Glutamatergic neuron (in vitro differentiated cells): ENCODE data around the gene QKI. TPM values are rescaled to one million over a fixed set of nuclear protein-coding genes. Genes with fewer than 3 reads are reported as not detected.
A peak's percentile ranks its signal among the peaks of the same experiment; 100 is the strongest.
"Not testable (repeated sequence)": the region's sequence is repeated elsewhere in the genome, so short reads cannot be mapped to it uniquely, and the experiment has no call there.

ENCODE experiments used
- DNase-seq: peaks from one replicate; pipeline ENCODE4 v3.0.0; 2022
- H3K27ac Mint-ChIP-seq: one replicate; pipeline ENCODE4 v1.8.0; 2020; ENCODE audit warnings: mild to moderate bottlenecking, mixed read lengths, inconsistent platforms; ENCODE audit not compliant: unreplicated experiment
- H3K27me3 Mint-ChIP-seq: one replicate; pipeline ENCODE4 v1.8.0; 2020; ENCODE audit warnings: mild to moderate bottlenecking, moderate library complexity, mixed read lengths, inconsistent platforms; ENCODE audit not compliant: unreplicated experiment
- H3K36me3 Mint-ChIP-seq: one replicate; pipeline ENCODE4 v1.8.0; 2020; ENCODE audit warnings: mild to moderate bottlenecking, mixed read lengths, inconsistent platforms; ENCODE audit not compliant: unreplicated experiment
- H3K4me1 Mint-ChIP-seq: one replicate; pipeline ENCODE4 v1.8.0; 2020; ENCODE audit warnings: mild to moderate bottlenecking, low read depth, mixed read lengths, inconsistent platforms; ENCODE audit not compliant: unreplicated experiment
- H3K4me3 Mint-ChIP-seq: one replicate; pipeline ENCODE4 v1.8.0; 2020; ENCODE audit warnings: mild to moderate bottlenecking, mixed read lengths, inconsistent platforms; ENCODE audit not compliant: unreplicated experiment
- H3K9me3 Mint-ChIP-seq: one replicate; pipeline ENCODE4 v1.8.0; 2020; ENCODE audit warnings: mild to moderate bottlenecking, moderate library complexity, mixed read lengths, inconsistent platforms; ENCODE audit not compliant: unreplicated experiment
- total RNA-seq: library from RNA; stranded (reverse); fragmentation: NEBNext Ultra II Directional; extraction: Animal tissue kit (Norgen Biotek cat#: 25700); gene quantifications from one replicate; pipeline ENCODE4 v1.2.1, GENCODE V29; 2021; ENCODE audit not compliant: unreplicated experiment
- TF ChIP-seq, protein P1 (sequence below): fragments of 200-600 bp; sonication (generic); IDR thresholded peaks from one replicate; pipeline ENCODE4 v1.5.0; 2021; ENCODE audit not compliant: partially characterized antibody, unreplicated experiment

The QKI gene
- total RNA-seq, 1 donor from 2014 or later, result 50.5 TPM

- H3K27me3 Mint-ChIP-seq, result no peaks in the 10 kb centered on the region
- H3K27ac Mint-ChIP-seq, result no peak overlapping the region
- TF ChIP-seq, protein P1, sequence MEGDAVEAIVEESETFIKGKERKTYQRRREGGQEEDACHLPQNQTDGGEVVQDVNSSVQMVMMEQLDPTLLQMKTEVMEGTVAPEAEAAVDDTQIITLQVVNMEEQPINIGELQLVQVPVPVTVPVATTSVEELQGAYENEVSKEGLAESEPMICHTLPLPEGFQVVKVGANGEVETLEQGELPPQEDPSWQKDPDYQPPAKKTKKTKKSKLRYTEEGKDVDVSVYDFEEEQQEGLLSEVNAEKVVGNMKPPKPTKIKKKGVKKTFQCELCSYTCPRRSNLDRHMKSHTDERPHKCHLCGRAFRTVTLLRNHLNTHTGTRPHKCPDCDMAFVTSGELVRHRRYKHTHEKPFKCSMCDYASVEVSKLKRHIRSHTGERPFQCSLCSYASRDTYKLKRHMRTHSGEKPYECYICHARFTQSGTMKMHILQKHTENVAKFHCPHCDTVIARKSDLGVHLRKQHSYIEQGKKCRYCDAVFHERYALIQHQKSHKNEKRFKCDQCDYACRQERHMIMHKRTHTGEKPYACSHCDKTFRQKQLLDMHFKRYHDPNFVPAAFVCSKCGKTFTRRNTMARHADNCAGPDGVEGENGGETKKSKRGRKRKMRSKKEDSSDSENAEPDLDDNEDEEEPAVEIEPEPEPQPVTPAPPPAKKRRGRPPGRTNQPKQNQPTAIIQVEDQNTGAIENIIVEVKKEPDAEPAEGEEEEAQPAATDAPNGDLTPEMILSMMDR, result peak; percentile 11
- no peak for DNase-seq
- no peaks in the 10 kb centered on the region for H3K36me3 Mint-ChIP-seq
- peaks cover 16% of the 10 kb centered on the region for H3K4me1 Mint-ChIP-seq
- H3K4me3 Mint-ChIP-seq, result no peak overlapping the region
- no peaks in the 10 kb centered on the region for H3K9me3 Mint-ChIP-seq
Measured at GRCh38 chr6:163427498-163428254, 13.2 kb downstream of the QKI start.

- H3K27ac Mint-ChIP-seq, result no peak overlapping the region
- H3K27me3 Mint-ChIP-seq, result no peaks in the 10 kb centered on the region
- H3K36me3 Mint-ChIP-seq, result no peaks in the 10 kb centered on the region
- no peaks in the 10 kb centered on the region for H3K9me3 Mint-ChIP-seq
- no peak for DNase-seq
- no peak overlapping the region for H3K4me3 Mint-ChIP-seq
- H3K4me1 Mint-ChIP-seq, result peaks cover 14% of the 10 kb centered on the region
- TF ChIP-seq, protein P1, result no peak
Measured at GRCh38 chr6:163428373-163428772, 13.9 kb downstream of the QKI start.

- DNase-seq, result no peak
- TF ChIP-seq, protein P1, result no peak
- Mint-ChIP-seq H3K27ac (no peak overlapping the region), H3K4me1 (peaks cover 13% of the 10 kb centered on the region), H3K4me3 (no peak overlapping the region), H3K36me3 (no peaks in the 10 kb centered on the region), H3K9me3 (no peaks in the 10 kb centered on the region), H3K27me3 (no peaks in the 10 kb centered on the region)
Measured at GRCh38 chr6:163429858-163430448, 15.4 kb downstream of the QKI start.

GRCh38 chr6:163432300-163432699 is 17.8 kb downstream of the QKI start:
- Mint-ChIP-seq H3K27me3 (no peaks in the 10 kb centered on the region), H3K4me1 (peaks cover 16% of the 10 kb centered on the region), H3K9me3 (no peaks in the 10 kb centered on the region), H3K27ac (peak overlapping the region; percentile 35), H3K36me3 (no peaks in the 10 kb centered on the region), H3K4me3 (no peak overlapping the region)
- TF ChIP-seq, protein P1, result no peak
- DNase-seq, result no peak

DNA sequence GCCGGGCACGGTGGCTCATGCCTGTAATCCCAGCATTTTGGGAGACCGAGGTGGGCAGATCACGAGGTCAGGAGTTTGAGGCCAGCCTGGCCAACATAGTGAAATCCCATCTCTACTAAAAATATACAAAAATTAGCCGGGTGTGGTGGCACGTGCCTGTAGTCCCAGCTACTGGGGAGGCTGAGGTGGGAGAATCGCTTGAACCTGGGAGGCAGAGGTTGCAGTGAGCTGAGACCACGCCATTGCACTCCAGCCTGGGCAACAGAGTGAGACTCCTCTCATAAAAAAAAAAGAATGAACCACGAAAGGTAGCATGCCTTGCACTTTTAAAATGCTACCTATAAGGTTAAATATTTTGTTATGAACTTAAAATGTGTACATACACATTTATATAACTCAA is 19.0 kb downstream of the QKI start:
- H3K36me3 Mint-ChIP-seq, DNase-seq, H3K9me3 Mint-ChIP-seq, H3K27me3 Mint-ChIP-seq, H3K4me3 Mint-ChIP-seq, H3K27ac Mint-ChIP-seq: not testable (repeated sequence)
- H3K4me1 Mint-ChIP-seq, result peaks cover 13% of the 10 kb centered on the region
